Measurements from ENCODE around the gene VMP1. TPM values are rescaled to one million over a fixed set of nuclear protein-coding genes. Genes with fewer than 3 reads are reported as not detected.
A peak's percentile ranks its signal among the peaks of the same experiment; 100 is the strongest.
"Not testable (repeated sequence)": the region's sequence is repeated elsewhere in the genome, so short reads cannot be mapped to it uniquely, and the experiment has no call there.

VMP1 gene
- total RNA-seq, 1 donor, result 608 TPM

DNA sequence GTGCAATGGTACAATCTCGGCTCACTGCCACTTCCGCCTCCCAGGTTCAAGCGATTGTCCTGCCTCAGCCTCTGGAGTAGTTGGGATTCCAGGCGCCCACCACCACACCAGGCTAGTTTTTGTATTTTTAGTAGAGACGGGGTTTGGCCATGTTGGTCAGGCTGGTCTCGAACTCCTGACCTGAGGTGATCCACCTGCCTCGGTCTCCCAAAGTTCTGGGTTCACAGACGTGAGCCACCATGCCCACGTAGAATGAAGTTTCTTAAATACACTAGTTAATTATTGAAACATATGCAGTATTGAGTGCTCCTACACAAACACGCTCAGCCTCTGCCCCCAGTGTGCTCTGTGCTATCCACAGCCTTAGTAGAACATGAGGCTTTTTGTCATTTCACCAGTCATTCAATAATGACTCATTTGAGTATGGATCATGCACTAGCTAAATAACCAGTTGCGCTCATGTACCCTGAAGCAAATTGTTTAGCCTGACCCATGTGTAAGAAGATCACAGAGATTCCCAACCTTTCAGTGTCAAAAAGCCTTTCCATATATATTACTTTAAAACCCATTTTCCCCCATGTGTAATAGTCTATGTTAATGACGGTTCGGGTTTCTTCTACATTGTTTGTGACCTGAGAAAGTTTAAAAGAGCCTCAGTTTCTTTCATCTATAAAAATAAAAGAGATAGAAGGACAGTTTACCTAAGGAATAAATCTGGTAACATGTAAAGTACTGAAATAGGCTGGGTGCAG lies 135.6 kb downstream of the VMP1 start:
- peak; percentile 97 for DNase-seq (ENCODE audit: low read depth)
- TF ChIP-seq, protein P1, sequence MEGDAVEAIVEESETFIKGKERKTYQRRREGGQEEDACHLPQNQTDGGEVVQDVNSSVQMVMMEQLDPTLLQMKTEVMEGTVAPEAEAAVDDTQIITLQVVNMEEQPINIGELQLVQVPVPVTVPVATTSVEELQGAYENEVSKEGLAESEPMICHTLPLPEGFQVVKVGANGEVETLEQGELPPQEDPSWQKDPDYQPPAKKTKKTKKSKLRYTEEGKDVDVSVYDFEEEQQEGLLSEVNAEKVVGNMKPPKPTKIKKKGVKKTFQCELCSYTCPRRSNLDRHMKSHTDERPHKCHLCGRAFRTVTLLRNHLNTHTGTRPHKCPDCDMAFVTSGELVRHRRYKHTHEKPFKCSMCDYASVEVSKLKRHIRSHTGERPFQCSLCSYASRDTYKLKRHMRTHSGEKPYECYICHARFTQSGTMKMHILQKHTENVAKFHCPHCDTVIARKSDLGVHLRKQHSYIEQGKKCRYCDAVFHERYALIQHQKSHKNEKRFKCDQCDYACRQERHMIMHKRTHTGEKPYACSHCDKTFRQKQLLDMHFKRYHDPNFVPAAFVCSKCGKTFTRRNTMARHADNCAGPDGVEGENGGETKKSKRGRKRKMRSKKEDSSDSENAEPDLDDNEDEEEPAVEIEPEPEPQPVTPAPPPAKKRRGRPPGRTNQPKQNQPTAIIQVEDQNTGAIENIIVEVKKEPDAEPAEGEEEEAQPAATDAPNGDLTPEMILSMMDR (IDR thresholded peaks at IDR 0.05; ENCODE audit: insufficient read depth, low read depth, low read length), result no peak
- H3K4me3 ChIP-seq (ENCODE audit: low read depth, low read length), result no peak overlapping the region

DNA sequence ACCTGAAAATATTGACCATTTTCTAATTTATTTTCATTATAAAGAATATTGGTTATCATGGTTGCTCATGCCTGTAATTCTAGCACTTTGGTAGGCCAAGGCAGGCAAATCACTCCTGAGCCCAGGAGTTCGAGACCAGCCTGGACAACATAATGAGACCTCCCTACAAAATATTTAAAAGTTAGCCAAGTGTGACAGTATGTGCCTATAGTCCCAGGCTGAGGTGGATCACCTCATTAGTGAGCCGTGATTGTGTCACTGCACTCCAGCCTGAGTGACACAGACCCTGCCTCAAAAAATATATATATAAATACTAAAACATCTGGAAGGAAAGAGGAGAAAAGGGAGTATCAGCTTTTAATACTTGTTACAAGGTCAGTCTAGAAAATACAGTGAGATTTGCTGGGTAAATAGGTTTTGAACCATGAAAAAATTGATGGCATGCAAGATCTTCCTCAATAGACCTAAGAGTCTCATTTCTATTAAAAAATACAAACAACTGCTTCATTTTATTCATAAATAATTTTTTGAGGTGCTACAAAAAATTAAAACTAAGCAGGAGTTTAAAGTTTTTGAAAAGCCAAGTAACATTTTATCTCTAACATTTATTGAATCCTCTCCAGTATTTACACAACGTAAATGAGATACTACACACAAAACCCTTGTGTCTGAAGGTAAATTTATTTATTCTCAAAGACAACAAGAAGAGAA lies 137.6 kb downstream of the VMP1 start:
- peak; percentile 67 for DNase-seq (ENCODE audit: low read depth)
- TF ChIP-seq, protein P1 (IDR thresholded peaks at IDR 0.05; ENCODE audit: insufficient read depth, low read depth, low read length), result no peak

DNA sequence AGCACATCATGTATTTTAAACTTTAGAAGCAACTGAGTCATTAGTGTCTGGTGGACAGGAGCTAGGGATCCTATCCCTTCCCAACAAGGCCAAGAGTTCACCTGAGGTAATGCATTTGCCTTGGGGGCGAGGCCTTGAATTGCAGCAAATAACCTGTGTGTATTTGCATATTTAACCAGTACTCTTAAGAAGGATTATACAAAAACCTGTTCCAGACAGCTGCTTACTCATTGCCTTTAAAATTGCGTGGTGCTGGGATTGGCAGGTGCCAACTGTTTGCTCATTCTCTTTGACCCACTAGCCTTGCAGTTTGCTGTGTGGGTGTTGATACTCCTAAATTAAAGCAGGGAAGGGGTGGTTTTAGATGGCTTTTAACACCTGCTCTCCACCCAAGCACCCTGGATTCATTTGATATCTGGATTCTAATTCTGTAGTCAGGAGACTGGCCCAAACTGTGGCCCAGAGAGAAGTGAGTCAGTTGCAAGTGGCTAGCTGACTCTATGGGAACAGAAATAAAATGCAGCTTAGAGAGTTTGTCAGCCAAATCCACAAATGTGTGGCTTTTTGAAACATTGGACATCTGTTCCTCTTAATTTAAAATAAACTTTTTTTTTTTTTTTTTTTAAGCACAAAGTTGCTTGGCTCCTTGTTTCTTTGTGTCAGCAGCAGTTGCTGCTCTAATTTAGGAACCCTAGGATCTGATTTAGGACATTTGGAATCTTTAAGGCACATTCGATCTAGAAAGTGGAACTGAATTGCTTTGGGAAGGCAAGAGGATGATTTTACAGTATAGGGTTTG lies 138.3 kb downstream of the VMP1 start:
- no peak overlapping the region for H3K4me3 ChIP-seq (ENCODE audit: low read depth, low read length)
- TF ChIP-seq, protein P1 (IDR thresholded peaks at IDR 0.05; ENCODE audit: insufficient read depth, low read depth, low read length), result no peak
- DNase-seq (ENCODE audit: low read depth), result peak; percentile 84

More for the DNA sequence above, 137.6 kb downstream of the VMP1 start:
- no peak overlapping the region for H3K4me3 ChIP-seq (ENCODE audit: low read depth, low read length)

DNA sequence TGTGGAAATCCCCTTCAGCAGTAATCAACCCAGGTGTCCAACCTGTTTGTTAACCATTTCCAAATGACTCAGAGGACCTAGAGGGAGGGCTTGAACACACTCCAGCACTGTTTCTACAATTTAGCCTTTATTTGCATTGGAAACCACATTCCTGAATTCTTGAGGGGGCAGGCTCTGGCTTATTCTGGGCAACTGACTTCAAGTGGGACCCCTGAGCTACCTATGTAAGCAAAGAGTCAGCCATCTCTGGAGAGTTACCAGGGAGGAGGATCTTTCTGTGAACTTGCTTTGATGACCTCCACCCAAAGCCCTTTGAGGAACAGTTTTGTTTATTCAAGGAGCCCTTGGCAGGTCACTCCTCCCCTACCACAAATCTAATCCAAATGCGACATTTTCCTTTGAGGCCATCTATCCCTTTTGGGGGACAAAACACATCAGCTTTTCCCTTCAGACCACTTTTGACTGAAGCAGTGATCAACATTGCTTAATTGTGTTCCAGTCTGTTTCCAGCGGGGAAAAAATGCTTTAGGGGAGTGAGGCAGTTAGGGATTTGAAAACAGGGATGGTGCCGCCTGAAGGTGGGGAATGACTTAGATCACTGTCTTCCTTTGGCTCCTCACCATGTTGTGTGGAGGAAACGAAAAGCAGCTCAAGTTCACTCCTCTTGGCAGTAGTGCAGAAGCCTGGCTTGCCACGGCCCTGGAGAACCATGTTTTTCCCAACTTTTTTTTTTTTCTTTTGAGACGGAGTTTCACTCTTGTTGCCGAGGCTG lies 139.1 kb downstream of the VMP1 start:
- DNase-seq (ENCODE audit: low read depth), result peak; percentile 90
- no peak overlapping the region for H3K4me3 ChIP-seq (ENCODE audit: low read depth, low read length)
- TF ChIP-seq, protein P1 (IDR thresholded peaks at IDR 0.05; ENCODE audit: insufficient read depth, low read depth, low read length), result no peak

DNA sequence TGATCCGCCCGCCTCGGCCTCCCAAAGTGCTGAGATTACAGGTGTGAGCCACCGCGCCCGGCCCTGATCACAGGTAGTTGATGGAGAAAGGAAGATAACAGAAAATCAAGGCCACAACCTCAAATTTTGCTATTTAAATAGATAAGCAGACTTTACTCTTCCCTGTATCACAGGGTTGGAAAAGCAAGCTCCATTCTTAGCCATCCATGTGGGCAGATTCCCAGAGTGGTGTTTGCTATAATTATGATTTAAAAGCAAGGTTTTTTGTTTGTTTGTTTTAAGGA lies 140.9 kb downstream of the VMP1 start:
- TF ChIP-seq, protein P1 (IDR thresholded peaks at IDR 0.05; ENCODE audit: insufficient read depth, low read depth, low read length), result no peak
- no peak overlapping the region for H3K4me3 ChIP-seq (ENCODE audit: low read depth, low read length)
- DNase-seq (ENCODE audit: low read depth), result no peak

DNA sequence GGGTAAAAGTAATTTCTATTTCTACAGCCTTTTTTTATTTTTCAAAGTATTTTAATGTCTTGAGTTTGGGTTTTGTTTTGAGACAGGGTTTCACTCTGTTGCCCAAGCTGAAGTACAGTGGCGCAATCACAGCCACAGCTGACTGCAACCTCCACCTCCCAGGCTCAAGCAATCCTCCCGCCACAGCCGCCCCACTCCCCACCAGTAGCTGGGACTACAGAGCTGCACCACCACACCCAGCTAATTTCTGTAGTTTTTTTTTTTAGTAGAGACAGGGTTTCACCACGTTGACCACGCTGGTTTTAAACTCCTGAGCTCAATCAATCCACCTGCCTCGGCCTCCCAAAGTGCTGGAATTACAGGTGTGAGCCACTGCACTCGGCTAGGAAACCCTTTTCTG lies 141.3 kb downstream of the VMP1 start:
- DNase-seq (ENCODE audit: low read depth), result peak; percentile 97
- TF ChIP-seq, protein P1 (IDR thresholded peaks at IDR 0.05; ENCODE audit: insufficient read depth, low read depth, low read length), result no peak
- H3K4me3 ChIP-seq (ENCODE audit: low read depth, low read length), result no peak overlapping the region

DNA sequence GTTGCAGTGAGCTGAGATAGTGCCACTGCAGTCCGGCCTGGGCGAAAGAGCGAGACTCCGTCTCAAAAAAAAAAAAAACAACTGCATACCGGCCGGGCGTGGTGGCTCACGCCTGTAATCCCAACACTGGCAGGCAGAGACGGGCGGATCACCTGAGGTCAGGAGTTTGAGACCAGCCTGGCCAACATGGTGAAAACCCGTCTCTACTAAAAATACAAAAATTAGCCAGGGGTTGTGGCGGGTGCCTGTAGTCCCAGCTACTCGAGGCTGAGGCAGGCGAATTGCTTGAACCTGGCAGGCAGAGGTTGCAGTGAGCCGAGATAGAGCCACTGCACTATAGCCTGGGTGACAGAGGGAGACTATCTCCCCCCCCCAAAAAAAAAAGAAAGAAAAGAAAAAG lies 142.9 kb downstream of the VMP1 start:
- H3K4me3 ChIP-seq (ENCODE audit: low read depth, low read length), result not testable (repeated sequence)

More for the DNA sequence above, 142.9 kb downstream of the VMP1 start:
- not testable (repeated sequence) for DNase-seq (ENCODE audit: low read depth)

Measured in fibroblast of villous mesenchyme (primary cell).